ENCODE measurements around the gene ELAVL3.
"Not testable (repeated sequence)": the region's sequence is repeated elsewhere in the genome, so short reads cannot be mapped to it uniquely, and the experiment has no call there.

ELAVL3 gene

DNA sequence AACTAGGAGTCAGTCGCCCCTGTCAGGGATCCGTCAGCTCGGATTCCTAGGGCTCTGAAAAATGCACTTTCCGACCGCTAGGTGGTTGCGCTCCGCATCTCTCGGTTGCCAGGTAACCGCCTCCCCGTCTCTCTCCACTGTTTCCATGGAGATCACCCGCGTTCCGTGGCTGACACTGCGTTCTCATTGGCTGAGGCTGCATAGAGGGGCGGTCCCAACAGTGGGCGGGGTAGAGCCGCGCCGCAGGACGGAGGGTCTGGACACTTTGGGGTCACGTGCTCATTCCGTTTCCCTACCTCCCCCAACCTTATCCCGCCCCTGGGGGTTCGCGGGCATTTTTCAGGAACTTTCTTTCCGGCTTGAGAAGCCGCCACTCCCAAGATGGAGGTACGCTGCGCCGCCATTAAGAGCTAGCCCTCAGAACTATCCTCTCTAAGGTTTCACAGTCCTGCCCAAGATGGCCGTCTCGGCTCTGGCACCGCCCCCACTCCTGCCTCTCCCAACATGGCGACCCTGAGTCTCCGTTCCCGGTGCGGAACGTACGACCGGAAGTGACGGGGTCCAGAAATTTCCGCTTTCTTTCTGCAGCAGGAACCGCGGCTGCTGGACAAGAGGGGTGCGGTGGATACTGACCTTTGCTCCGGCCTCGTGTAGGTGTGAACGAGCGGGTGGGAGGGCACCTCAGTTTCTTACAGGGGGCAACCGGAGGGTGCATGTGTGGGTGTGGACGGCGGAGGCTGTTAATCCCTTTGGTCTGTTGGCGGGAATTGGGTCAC is 45.6 kb downstream of the ELAVL3 start, which contains the start of the genes ODAD3 and PRKCSH:
Gene ODAD3, minus strand, starts transcription at position 65 of the 776 bp plus-strand sequence. CDS start 105 bp downstream, outside the sequence.
Gene PRKCSH, plus strand, starts transcription at position 579 of the 776 bp plus-strand sequence. CDS start 483 bp downstream, outside the sequence.
- peak; percentile 98 for DNase-seq

GRCh38 chr19:11434703-11435056 is 46.2 kb downstream of the ELAVL3 start:
- DNase-seq = no peak

DNA sequence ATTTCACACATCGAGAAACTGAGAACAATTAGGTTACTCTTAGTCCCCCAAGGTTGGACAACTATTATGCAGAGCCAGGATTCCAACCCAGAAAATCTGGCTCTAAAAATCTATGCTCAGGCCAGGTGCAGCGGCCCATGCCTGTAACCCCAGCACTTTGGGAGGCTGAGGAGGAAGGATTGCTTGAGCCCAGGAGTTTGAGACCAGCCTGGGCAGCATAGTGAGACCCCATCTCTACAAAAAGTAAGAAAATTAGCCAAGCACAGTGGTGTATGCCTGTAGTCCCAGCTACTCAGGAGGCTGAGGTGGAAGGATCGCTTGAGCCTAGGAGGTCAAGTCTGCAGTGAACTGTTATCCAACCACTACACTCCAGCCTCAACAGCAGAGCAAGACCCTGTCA is 47.3 kb downstream of the ELAVL3 start:
- DNase-seq = not testable (repeated sequence)

- no peak for DNase-seq
Observed at GRCh38 chr19:11426656-11427055, 54.2 kb downstream of the ELAVL3 start.

- DNase-seq = no peak
Observed at GRCh38 chr19:11425719-11426457, 55.0 kb downstream of the ELAVL3 start.

DNA sequence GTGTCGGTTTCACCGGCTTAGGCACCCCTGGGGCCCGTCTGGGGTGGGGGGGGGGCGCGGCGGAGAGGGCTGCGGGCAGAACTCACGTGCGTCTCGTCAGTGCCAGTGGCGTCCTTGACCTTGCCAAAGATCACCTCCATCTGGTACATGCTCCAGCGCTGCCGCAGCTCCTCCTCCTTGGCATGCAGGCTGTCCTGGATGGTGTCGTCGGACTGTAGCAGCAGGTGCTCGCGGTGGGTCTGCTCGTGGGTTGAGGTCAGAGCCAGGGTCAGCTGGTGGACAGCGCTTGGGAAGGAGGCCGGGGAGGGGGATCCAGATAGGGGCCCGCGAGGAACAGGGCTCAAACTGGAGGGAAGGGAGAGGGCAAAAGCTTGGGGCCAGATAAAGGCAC is 57.1 kb downstream of the ELAVL3 start:
- DNase-seq = no peak

DNA sequence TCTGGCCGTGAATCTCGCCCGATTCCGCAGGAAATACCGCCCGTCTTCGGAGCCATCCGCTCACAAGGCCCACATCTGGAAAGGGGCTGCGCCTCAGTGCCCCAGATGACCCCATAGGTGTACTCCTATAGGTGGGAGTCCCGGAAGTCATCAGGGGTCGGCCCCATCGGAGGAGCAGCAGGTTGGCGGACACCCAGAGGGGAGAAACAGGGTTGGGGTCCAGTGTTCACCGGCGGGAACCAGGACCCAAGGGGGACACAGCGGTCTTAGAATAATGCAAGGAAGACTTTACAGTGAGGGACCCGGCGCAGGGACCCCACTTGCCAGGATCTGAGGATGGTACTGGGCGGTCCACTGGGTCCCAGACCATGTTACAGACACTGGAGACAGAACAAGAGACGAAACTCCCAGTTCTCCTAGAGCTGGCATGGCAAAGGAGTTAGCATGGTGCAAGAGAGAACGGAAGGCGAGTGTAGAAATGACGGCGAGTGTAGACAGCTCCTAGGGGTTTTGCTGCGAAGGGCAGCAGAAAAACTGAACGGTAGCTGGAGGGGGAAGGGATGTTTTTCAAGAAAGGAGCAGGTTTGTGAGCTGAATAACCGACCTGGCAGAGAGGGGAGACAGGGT is 57.6 kb downstream of the ELAVL3 start:
- DNase-seq = no peak

GRCh38 chr19:11422163-11423065 is 58.4 kb downstream of the ELAVL3 start:
- DNase-seq = no peak

DNA sequence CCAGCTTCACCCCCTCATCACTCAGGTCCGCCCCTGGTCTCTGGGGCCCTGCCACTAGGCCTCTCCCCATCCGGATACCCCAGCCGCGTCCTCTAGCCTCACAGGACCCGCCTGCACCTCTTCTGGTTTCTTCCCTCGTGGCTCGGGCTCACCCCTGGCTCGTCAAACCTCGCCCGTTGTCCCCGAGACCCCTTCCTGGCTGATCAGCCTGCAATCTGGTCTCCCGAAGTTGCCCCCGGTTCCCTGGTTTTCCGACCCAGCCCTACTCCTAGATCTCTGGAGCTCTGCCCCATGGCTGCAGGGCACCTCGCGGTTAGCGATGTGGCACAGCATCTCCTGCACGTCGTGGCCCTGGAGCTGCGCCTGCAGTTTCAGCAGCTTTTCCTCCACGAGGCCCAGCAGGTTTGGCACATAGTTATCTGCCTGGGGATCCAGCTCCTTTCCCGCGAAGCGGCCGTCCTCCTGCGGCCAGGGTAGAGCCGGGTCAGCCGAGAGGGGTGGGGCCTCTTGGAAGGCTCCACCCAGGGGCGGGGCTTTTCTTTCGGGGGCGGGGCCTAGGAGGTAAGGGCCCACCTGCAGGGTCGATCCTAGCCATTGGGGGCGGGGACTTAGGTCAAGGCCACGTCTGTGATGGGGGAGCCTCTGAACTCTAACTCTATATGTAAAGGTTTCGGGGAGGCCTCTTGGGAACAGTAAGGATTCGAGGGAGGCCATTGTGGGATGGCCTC is 59.3 kb downstream of the ELAVL3 start:
- DNase-seq = no peak

DNA sequence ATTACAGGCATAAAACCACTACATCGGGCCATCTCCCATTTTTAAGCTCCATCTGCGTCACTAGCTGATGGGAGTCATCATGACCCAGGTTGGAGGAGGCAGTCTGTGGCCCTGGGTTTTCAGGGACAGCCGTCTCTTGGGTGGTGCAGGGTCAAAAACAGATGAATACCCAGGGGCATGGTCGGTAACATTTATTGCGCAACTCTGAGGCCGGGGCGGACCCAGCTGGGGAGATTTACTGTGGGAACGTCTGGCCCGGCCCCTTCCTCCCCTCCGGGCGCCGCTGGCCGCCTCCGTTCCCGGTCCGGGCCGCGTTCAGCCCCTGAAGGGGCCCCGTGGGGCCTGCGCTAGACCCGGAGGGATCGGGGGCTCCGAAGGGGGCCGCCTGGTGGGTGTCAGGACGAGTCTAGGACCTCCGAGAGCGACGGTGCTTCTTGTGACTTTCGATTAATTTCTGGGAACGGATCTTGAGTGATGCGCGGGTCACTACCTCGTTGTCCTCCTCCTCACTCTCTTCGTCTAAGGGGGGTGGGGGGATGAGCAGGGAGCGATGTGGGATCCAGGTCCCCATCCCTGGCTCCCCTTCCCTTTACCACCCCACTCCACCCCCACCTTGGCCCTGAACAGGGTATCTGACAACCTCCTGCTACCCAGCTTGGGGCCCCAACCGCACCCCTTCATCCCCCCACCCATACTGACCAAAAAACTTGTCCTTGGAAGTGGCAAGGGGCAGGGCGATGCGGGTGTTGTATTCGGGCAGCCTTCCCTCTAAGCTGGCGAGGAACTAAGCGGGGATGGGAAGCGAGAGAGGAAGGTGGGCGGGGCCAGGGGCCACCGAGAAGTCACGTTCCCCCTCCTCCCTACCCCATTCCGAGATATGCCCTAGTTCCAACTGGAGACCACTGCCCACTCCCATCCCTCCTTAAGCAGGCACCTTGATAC is 60.1 kb downstream of the ELAVL3 start:
- no peak for DNase-seq

- peak; percentile 46 to 66 for DNase-seq
Observed at GRCh38 chr19:11418549-11419506, 62.0 kb downstream of the ELAVL3 start, which contains the start of gene RGL3. RGL3 (minus strand) TSS chr19:11419314; CDS start chr19:11419278, 36 bp downstream.

GRCh38 chr19:11418094-11418548 is 62.7 kb downstream of the ELAVL3 start:
- no peak for DNase-seq

DNA sequence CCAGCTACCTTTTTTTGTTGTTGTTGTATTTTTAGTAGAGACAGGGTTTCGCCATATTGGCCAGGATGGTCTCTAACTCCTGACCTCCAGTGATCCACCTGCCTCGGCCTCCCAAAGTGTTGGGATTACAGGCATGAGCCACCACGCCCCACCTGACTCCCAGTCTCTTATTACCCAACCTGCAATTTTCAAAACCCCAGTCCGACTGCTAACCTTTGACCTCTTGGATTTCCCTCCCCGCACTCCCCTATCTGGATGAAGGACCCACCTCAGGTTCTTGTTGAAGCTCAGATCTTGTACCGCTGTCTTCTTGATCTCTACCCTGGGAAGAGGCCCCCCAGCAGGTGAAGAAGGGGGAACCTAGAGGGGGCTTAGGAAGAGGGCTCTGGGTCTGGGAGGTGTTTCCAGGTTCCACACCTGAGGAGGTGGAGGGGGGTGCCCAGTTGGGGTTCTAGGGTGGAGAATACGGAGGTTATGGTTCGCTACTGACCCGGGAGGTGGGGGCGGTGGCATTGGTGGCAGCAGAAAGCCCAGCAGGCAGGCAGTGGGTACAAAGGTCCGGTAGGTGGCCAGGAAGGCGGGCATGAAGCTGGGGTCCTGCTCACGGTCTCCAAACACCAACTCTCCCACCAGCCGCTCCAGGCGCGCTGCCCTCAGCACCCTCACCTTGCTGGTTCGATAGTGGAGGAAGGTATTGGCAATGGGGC is 64.3 kb downstream of the ELAVL3 start:
- no peak for DNase-seq

- DNase-seq = peak; percentile 10 to 37
Observed at GRCh38 chr19:11414544-11414943, 66.3 kb downstream of the ELAVL3 start.

GRCh38 chr19:11410682-11411081 is 70.2 kb downstream of the ELAVL3 start:
- DNase-seq = no peak

DNA sequence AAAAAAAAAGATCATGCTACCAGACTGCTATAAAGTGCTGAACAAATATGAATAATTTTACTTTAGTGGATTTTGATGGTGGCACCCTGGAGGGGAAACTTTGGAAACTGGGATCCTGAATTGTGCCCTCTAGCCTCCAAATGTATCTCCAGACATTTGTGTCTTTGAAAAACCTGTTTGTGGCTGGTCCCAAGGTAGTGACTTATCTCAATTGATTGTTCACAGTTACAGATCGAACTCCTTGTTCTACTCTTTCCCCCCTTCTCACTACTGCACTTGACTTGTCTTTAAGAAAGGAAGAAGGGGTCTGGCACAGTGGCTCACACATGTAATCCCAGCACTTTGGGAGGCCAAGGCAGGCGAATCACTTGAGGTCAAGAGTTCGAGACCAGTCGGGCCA is 72.3 kb downstream of the ELAVL3 start:
- DNase-seq = no peak

DNA sequence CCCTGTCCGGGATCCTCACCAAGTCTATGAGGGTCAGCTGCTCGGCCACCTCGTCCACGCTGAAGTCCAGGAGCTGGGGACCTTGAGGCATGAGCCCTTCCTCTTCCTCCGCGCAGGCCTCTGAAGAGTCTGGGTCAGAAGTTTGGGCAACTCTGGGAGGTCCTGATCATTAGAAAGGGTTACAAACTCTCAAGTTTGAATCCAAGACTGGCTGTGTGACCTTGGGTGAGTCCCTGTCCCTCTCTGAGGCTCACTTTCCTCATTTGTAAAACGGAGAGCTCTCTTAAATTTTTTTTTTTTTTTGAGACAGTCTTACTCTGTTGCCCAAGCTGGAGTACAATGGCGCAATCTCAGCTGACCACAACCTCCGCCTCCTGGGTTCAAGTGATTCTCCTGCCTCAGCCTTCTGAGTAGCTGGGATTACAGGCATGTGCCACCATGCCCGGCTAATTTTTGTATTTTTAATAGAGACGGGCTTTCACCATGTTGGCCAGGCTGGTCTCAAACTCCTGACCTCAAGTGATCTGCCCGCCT is 74.1 kb downstream of the ELAVL3 start:
- DNase-seq = not testable (repeated sequence)
